H1 (cell line): ENCODE measurements around the gene GPANK1. TPM values are rescaled to one million over a fixed set of nuclear protein-coding genes. Genes with fewer than 3 reads are reported as not detected.

Experiments
- CTCF ChIA-PET: fragments of 300-600 bp; sonication (Branson Sonifier 250); formaldehyde crosslinking; loops from one replicate; lab custom pipeline; 2021; ENCODE audit not compliant: partially characterized antibody; lab: Charles Lee
- POLR2A ChIA-PET: fragments of 300-600 bp; sonication (Branson Sonifier 250); formaldehyde crosslinking; loops from one replicate; lab custom pipeline; 2021; ENCODE audit warnings: inconsistent platforms; ENCODE audit not compliant: partially characterized antibody; lab: Charles Lee
- DNase-seq, 2 experiments: peaks; one replicate each; pipeline versions ENCODE4 v3.0.0 to v3.0.0-alpha.2; 2010 to 2022; ENCODE audit warnings: low spot score in 2 of 2, low read depth in 1 of 2, mixed read lengths in 1 of 2
- FAIRE-seq: peaks from 2 replicates; lab custom pipeline; 2011; peaks lifted over from hg19 to GRCh38; lab: Jason Lieb, UNC
- H2AFZ ChIP-seq: 2 replicates; pipeline ENCODE4 v1.8.1; 2012; ENCODE audit warnings: low read length, inconsistent platforms
- H2AK5ac ChIP-seq: 2 replicates; pipeline ENCODE4 v1.6.1; 2013; ENCODE audit warnings: low read depth, low read length
- H2BK120ac ChIP-seq: replicated peaks from 2 replicates; pipeline ENCODE3; 2013; ENCODE audit warnings: low read depth, low read length, inconsistent platforms
- H2BK12ac ChIP-seq: 2 replicates; pipeline ENCODE4 v1.6.1; 2013; ENCODE audit warnings: low read depth, low read length
- H2BK15ac ChIP-seq: 2 replicates; pipeline ENCODE4 v1.6.1; 2013; ENCODE audit warnings: low read length
- H2BK20ac ChIP-seq: 2 replicates; pipeline ENCODE4 v1.6.1; 2013; ENCODE audit warnings: low read length
- H2BK5ac ChIP-seq: 2 replicates; pipeline ENCODE4 v1.6.1; 2013; ENCODE audit warnings: low read depth, low read length
- H3K14ac ChIP-seq: 2 replicates; pipeline ENCODE4 v1.6.1; 2013; ENCODE audit warnings: inconsistent platforms; ENCODE audit not compliant: insufficient read length
- H3K18ac ChIP-seq: 2 replicates; pipeline ENCODE4 v1.6.1; 2013; ENCODE audit warnings: low read length; ENCODE audit errors: extremely low read depth
- H3K23ac ChIP-seq: 2 replicates; pipeline ENCODE4 v1.6.1; 2013; ENCODE audit warnings: inconsistent platforms; ENCODE audit not compliant: insufficient read length
- H3K23me2 ChIP-seq: 2 replicates; pipeline ENCODE4 v1.6.1; 2013; ENCODE audit warnings: low read depth, low read length
- H3K27ac ChIP-seq: 2 replicates; pipeline ENCODE4 v1.6.1; 2011; ENCODE audit warnings: low read depth, low read length, inconsistent platforms
- H3K27me3 ChIP-seq, 4 experiments: replicated peaks in 1 of 4; 1 replicate in 1 of 4; 2 replicates in 3 of 4; pipeline versions ENCODE4 v1.6.1 to v1.8.1; 2011 to 2013; ENCODE audit warnings: low read length in 3 of 4, mild to moderate bottlenecking in 3 of 4, inconsistent platforms in 2 of 4, mixed read lengths in 2 of 4, moderate library complexity in 1 of 4; ENCODE audit not compliant: control insufficient read depth in 3 of 4, insufficient read depth in 3 of 4; ENCODE audit errors: extremely low read depth in 1 of 4
- H3K36me3 ChIP-seq, 4 experiments: 2 replicates each; pipeline versions ENCODE4 v1.6.1 to v1.8.1; 2011 to 2013; ENCODE audit warnings: mild to moderate bottlenecking in 4 of 4, low read length in 3 of 4, moderate library complexity in 2 of 4, control low read depth in 1 of 4, inconsistent platforms in 1 of 4; ENCODE audit not compliant: insufficient read depth in 4 of 4, control insufficient read depth in 2 of 4
- H3K4ac ChIP-seq: replicated peaks from 2 replicates; pipeline ENCODE3; 2013; ENCODE audit warnings: low read length, low read depth, mixed read lengths, inconsistent platforms; ENCODE audit not compliant: insufficient read length
- H3K4me1 ChIP-seq, 4 experiments: replicated peaks in 1 of 4; 1 replicate in 1 of 4; 2 replicates in 3 of 4; pipeline versions ENCODE4 v1.6.1 to v1.8.1; 2011 to 2013; ENCODE audit warnings: low read length in 3 of 4, inconsistent platforms in 2 of 4, mixed read lengths in 1 of 4; ENCODE audit not compliant: insufficient read depth in 4 of 4, control insufficient read depth in 3 of 4
- H3K4me2 ChIP-seq, 2 experiments: 2 replicates each; pipeline versions ENCODE4 v1.6.1 to v1.8.1; 2011 to 2013; ENCODE audit warnings: low read depth in 2 of 2, low read length in 2 of 2, control low read depth in 1 of 2, inconsistent platforms in 1 of 2, mild to moderate bottlenecking in 1 of 2; ENCODE audit not compliant: insufficient read depth in 1 of 2
- H3K4me3 ChIP-seq, 4 experiments: fragments of 200-600, 300-600 bp in 1 of 4; sonication (generic), shearing (Covaris generic), sonication (Bioruptor Twin) in 1 of 4; 2 replicates each; pipeline versions ENCODE4 v1.5.1 to v1.8.1; 2011 to 2016; ENCODE audit warnings: low read length in 4 of 4, low read depth in 3 of 4, control low read depth in 2 of 4, inconsistent platforms in 2 of 4, mild to moderate bottlenecking in 2 of 4, mixed read lengths in 1 of 4, moderate library complexity in 1 of 4; ENCODE audit not compliant: insufficient read depth in 2 of 4; ENCODE audit errors: extremely low read depth in 1 of 4
- H3K56ac ChIP-seq: replicated peaks from 2 replicates; pipeline ENCODE3; 2013; ENCODE audit warnings: low read depth, mild to moderate bottlenecking, mixed read lengths, low read length, inconsistent platforms; ENCODE audit not compliant: insufficient read length
- H3K79me1 ChIP-seq: 2 replicates; pipeline ENCODE4 v1.6.1; 2013; ENCODE audit warnings: low read depth, low read length, control low read depth
- H3K79me2 ChIP-seq, 2 experiments: 2 replicates each; pipeline versions ENCODE4 v1.6.1 to v1.8.1; 2012 to 2013; ENCODE audit warnings: low read length in 2 of 2, mild to moderate bottlenecking in 2 of 2, inconsistent platforms in 1 of 2; ENCODE audit not compliant: insufficient read depth in 2 of 2, control insufficient read depth in 1 of 2
- H3K9ac ChIP-seq, 4 experiments: replicated peaks in 1 of 4; 1 replicate in 1 of 4; 2 replicates in 3 of 4; pipeline versions ENCODE4 v1.6.1 to v1.8.1; 2011 to 2013; ENCODE audit warnings: low read depth in 3 of 4, low read length in 3 of 4, control low read depth in 2 of 4, mild to moderate bottlenecking in 2 of 4, moderate library complexity in 2 of 4, inconsistent platforms in 1 of 4; ENCODE audit errors: extremely low read depth in 1 of 4
- H3K9me3 ChIP-seq, 2 experiments: 2 replicates each; pipeline versions ENCODE4 v1.6.1 to v1.8.1; 2012 to 2013; ENCODE audit warnings: mild to moderate bottlenecking in 2 of 2, moderate library complexity in 2 of 2, control low read depth in 1 of 2, inconsistent platforms in 1 of 2, low read depth in 1 of 2, low read length in 1 of 2, mixed read lengths in 1 of 2; ENCODE audit not compliant: insufficient read depth in 2 of 2
- H4K20me1 ChIP-seq, 2 experiments: replicated peaks in 1 of 2; 2 replicates each; pipeline versions ENCODE3 to v1.8.1; 2011 to 2013; ENCODE audit warnings: inconsistent platforms in 2 of 2, low read length in 2 of 2, mild to moderate bottlenecking in 1 of 2; ENCODE audit not compliant: insufficient read depth in 2 of 2, control insufficient read depth in 1 of 2
- H4K5ac ChIP-seq: 2 replicates; pipeline ENCODE4 v1.6.1; 2013; ENCODE audit warnings: low read length, low read depth, mixed read lengths, inconsistent platforms; ENCODE audit not compliant: insufficient read length
- H4K8ac ChIP-seq: 2 replicates; pipeline ENCODE4 v1.8.0; 2013; ENCODE audit warnings: mild to moderate bottlenecking, moderate library complexity, low read length, inconsistent platforms; ENCODE audit not compliant: insufficient read depth; ENCODE audit errors: extremely low read depth
- H4K91ac ChIP-seq: replicated peaks from 2 replicates; pipeline ENCODE3; 2013; ENCODE audit warnings: low read length, mixed read lengths, inconsistent platforms; ENCODE audit not compliant: insufficient read length
- ATF2 ChIP-seq: IDR thresholded peaks from 2 replicates; pipeline ENCODE4 v1.6.1; 2012; ENCODE audit warnings: low read length, inconsistent platforms
- FOSL1 ChIP-seq: IDR thresholded peaks from 2 replicates; pipeline ENCODE4 v1.6.1; 2011; ENCODE audit warnings: mild to moderate bottlenecking, low read depth, low read length, moderate library complexity; ENCODE audit not compliant: insufficient read depth
- GTF2F1 ChIP-seq: IDR thresholded peaks from 2 replicates; pipeline ENCODE4 v1.6.1; 2012; ENCODE audit warnings: low read depth, low read length, improper control_type of control experiment, borderline replicate concordance
- SAP30 ChIP-seq: fragments of 300-600 bp; sonication (generic); IDR thresholded peaks from 2 replicates; pipeline ENCODE4 v1.7.1; 2012; ENCODE audit warnings: low read length, moderate library complexity, mild to moderate bottlenecking, inconsistent platforms; ENCODE audit not compliant: insufficient read depth, insufficient replicate concordance
- SIRT6 ChIP-seq: IDR thresholded peaks from one replicate; pipeline ENCODE4 v1.7.1; 2012; ENCODE audit warnings: low read length, inconsistent platforms
- SIX5 ChIP-seq: IDR thresholded peaks from 2 replicates; pipeline ENCODE4 v1.6.1; 2011; ENCODE audit warnings: mild to moderate bottlenecking, low read depth, low read length
- WGBS, 2 experiments: shearing (Covaris generic) in 1 of 2; methylation state at CpG; one replicate each; pipeline versions ENCODE4 v1.1.6 to v1.1.7; 2013 to 2015; ENCODE audit warnings: low lambda C conversion rate in 2 of 2, mixed read lengths in 2 of 2, inconsistent platforms in 1 of 2, low coverage in 1 of 2, missing lambda C conversion rate in 1 of 2; ENCODE audit not compliant: insufficient replicate concordance in 2 of 2, insufficient coverage in 1 of 2, insufficient read length in 1 of 2; ENCODE audit errors: extremely low coverage in 1 of 2, missing lambda C conversion rate in 1 of 2; 5-methylcytosine and 5-hydroxymethylcytosine counted together
- polyA plus RNA-seq, 7 experiments: library from polyadenylated mRNA; depleted of rRNA in 3 of 7; stranded (reverse) in 5 of 7; unstranded in 2 of 7; fragments of >200 nt in 5 of 7; fragments of 200-250 nt in 2 of 7; gene quantifications; 1 replicate in 5 of 7; 2 replicates in 1 of 7; 4 replicates in 1 of 7; pipeline versions ENCODE4 v1.2.1 to v1.2.3, GENCODE V29; 2011 to 2013; ENCODE audit warnings: missing spikeins in 2 of 7, mixed read lengths in 2 of 7
- total RNA-seq: library from RNA; stranded (reverse); fragmentation: NEBNext Ultra II Directional; extraction: Animal tissue kit (Norgen Biotek cat#: 25700); gene quantifications from 2 replicates; pipeline ENCODE4 v1.2.1, GENCODE V29; 2021
- TF ChIP-seq, protein P1 (sequence below): IDR thresholded peaks from 2 replicates; pipeline ENCODE4 v1.6.1; 2012; ENCODE audit warnings: inconsistent platforms

GPANK1 gene
- total and polyA plus RNA-seq, 2 of the 8 experiments (the other 6 are each of a cell fraction or from before 2014, with no cell fraction given), result 24.5 to 30.2 TPM

GRCh38 chr6:31683591-31683990 is 18.8 kb upstream of the GPANK1 start:
- H3K79me1 ChIP-seq, result no peaks in the 10 kb centered on the region
- 63% methylated on average over 13 of the region's 13 CpGs; no CpG with 5 or more reads in 1 of the 2 experiments for WGBS, 2 experiments
- H3K56ac ChIP-seq, result no peak overlapping the region
- no peak overlapping the region for H2BK20ac ChIP-seq
- H3K23ac ChIP-seq, result no peak overlapping the region
- H3K4ac ChIP-seq, result no peak overlapping the region
- peaks cover 0 to 13% (median 9%) of the 10 kb centered on the region in 4 experiments; a peak in 4 of 8 replicates for H3K36me3 ChIP-seq
- 0 out of 2 replicates have a peak overlapping the region, but pooled peaks have one; percentile 62 for H2BK12ac ChIP-seq
- DNase-seq (no peak), FAIRE-seq (no peak)
- H3K79me2 ChIP-seq, result no peaks in the 10 kb centered on the region
- H3K23me2 ChIP-seq, result peaks cover 11% of the 10 kb centered on the region; the same call in 1 of the 2 replicates
- H3K4me2 ChIP-seq, result peak overlapping the region; percentile 86 to 90
- POLR2A ChIA-PET, result interaction anchor here (0.8 to 2.0 kb wide), 11 partner anchors 9 to 153 kb away, joined by 3 to 11 read pairs (median 4); partner anchors contain the start of genes ABHD16A, BAG6, C6orf47 and DDX39B
- peaks cover 0 to 10% (median 8%) of the 10 kb centered on the region in 4 experiments; a peak in 5 of 7 replicates for H3K4me1 ChIP-seq
- H4K5ac ChIP-seq, result no peak overlapping the region
- CTCF ChIA-PET, result interaction anchor here (0.6 to 2.5 kb wide), 8 partner anchors 20 to 240 kb away, joined by 3 to 11 read pairs (median 5); partner anchors contain the start of gene ABHD16A
- no peaks in the 10 kb centered on the region for H3K9me3 ChIP-seq
- peak overlapping the region in 1 of 4 experiments; percentile 64; a peak in 3 of 7 replicates for H3K9ac ChIP-seq
- H4K8ac ChIP-seq, result no peak overlapping the region
- no peak overlapping the region for H2AK5ac ChIP-seq
- H3K4me3 ChIP-seq, result peak overlapping the region; percentile 58 to 76 (median 63); a peak in 6 of 8 replicates
- H3K27me3 ChIP-seq, result peaks cover 3 to 13% (median 12%) of the 10 kb centered on the region in 4 experiments; a peak in 6 of 7 replicates
- TF ChIP-seq ATF2 (no peak), SIX5 (no peak), SAP30 (no peak), GTF2F1 (no peak), FOSL1 (no peak), SIRT6 (no peak)
- TF ChIP-seq, protein P1, sequence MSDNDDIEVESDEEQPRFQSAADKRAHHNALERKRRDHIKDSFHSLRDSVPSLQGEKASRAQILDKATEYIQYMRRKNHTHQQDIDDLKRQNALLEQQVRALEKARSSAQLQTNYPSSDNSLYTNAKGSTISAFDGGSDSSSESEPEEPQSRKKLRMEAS, result no peak
- TF ChIP-seq, all 59 proteins: peak for 0
- Histone ChIP-seq H3K27ac (no peak overlapping the region), H2AFZ (peak overlapping the region; percentile 37; the same call in 1 of the 2 replicates), H2BK5ac (no peak overlapping the region), H3K14ac (no peak overlapping the region), H4K91ac (no peak overlapping the region), H2BK15ac (peak overlapping the region; percentile 53; the same call in 1 of the 2 replicates), H2BK120ac (no peak overlapping the region), H3K18ac (no peak overlapping the region; the same call in 1 of the 2 replicates), H4K20me1 (no peaks in the 10 kb centered on the region)
